T-helper 1 cell treated with Interleukin-12 subunit alpha and Interleukin-12 subunit beta and Interleukin-4 antibody, amounts not matched to agents 30 μg/mL and 1 μg/mL, for 36 hours (primary cell): ENCODE results near the gene ARHGEF4.

Source experiments
- H3K27ac Mint-ChIP-seq: one replicate; pipeline ENCODE4 v1.8.0; 2021; ENCODE audit warnings: mild to moderate bottlenecking, mixed read lengths
- H3K27me3 Mint-ChIP-seq: one replicate; pipeline ENCODE4 v1.8.0; 2021; ENCODE audit warnings: low read depth, mixed read lengths
- H3K36me3 Mint-ChIP-seq: one replicate; pipeline ENCODE4 v1.8.0; 2021; ENCODE audit warnings: low read depth, mixed read lengths
- H3K4me1 Mint-ChIP-seq: one replicate; pipeline ENCODE4 v1.8.0; 2021; ENCODE audit warnings: low read depth, mixed read lengths
- H3K4me3 Mint-ChIP-seq: one replicate; pipeline ENCODE4 v1.8.0; 2021; ENCODE audit warnings: mild to moderate bottlenecking, moderate library complexity, mixed read lengths
- H3K9me3 Mint-ChIP-seq: one replicate; pipeline ENCODE4 v1.8.0; 2021; ENCODE audit warnings: mixed read lengths

ARHGEF4 gene

DNA sequence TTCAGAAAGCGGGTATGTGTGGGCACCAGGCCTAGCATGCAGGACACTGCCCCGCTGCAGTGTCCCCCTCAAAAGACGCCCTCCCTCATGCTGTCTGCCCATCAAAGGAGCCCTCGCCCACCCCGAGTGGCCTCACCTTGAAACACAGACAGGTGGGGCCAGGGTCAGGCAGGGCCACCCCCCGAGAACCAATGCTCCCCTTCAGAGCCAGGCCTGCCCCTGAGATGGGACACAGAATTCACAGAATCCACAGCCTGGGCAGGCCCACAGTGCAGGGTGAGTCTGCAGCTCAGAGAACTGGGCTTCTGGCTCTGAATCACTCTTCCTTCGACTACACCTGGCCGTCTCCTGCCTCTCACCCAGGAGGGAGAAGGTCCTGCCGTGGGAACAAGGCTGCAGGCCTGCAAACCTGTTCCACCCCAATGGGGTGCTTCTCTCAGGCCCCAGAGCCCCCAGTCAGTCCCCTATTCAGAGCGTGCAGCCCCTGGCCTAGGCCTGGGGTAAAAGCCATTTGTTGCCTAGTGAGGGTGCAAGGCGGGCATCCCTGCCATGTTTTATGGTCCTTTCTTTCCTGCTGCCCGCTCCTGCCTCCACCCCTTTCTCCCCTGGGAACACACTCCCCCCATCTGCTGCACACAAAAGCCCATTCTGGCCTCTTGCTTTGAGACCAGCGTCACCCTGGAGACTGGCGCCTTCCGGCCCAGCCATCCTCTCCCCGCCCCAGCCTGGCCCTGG lies 11.3 kb upstream of the ARHGEF4 start:
- Mint-ChIP-seq H3K27me3 (peaks cover 18% of the 10 kb centered on the region), H3K9me3 (no peaks in the 10 kb centered on the region), H3K4me3 (no peak overlapping the region), H3K36me3 (no peaks in the 10 kb centered on the region), H3K27ac (peak overlapping the region; percentile 72), H3K4me1 (peaks cover 15% of the 10 kb centered on the region)

DNA sequence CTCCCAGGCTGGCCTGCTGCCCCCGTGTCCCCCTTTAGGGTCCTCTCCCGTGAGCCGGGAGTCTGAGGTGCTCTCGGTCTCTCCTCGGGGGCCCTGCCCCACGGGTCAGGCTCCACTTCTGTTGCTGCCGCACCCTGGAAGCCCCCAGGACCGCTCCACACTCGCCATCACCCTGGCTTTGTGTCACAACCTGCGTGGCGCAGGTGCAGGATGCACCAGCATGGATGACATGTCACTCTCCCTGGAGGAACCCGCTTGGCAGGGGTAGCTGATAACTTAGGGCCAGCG lies 10.8 kb upstream of the ARHGEF4 start:
- H3K4me1 Mint-ChIP-seq, result peaks cover 15% of the 10 kb centered on the region
- no peak overlapping the region for H3K4me3 Mint-ChIP-seq
- H3K9me3 Mint-ChIP-seq, result no peaks in the 10 kb centered on the region
- H3K27ac Mint-ChIP-seq, result no peak overlapping the region
- H3K36me3 Mint-ChIP-seq, result no peaks in the 10 kb centered on the region
- H3K27me3 Mint-ChIP-seq, result peaks cover 20% of the 10 kb centered on the region

DNA sequence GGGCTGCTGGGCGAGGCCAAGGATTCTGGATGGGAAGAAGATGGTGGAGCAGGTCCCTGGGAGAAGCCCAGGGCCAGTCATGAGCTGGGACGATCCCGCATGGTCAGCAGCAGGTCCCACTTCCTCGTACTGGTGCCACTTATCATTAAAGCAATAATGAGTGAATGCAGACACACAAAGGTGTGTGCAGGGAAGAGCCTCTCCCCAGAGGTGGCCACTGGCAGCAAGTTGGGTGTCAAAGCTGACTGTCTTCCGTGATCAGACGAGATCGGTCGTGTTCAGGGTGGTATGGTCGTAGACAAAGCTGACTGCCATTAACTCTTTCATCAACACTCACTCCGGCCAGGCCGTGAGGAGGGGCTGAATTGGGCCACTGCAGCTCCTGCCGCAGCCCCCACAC lies 10.3 kb upstream of the ARHGEF4 start:
- Mint-ChIP-seq H3K9me3 (no peaks in the 10 kb centered on the region), H3K27me3 (peaks cover 15% of the 10 kb centered on the region), H3K36me3 (no peaks in the 10 kb centered on the region), H3K27ac (no peak overlapping the region), H3K4me3 (no peak overlapping the region), H3K4me1 (peaks cover 15% of the 10 kb centered on the region)

DNA sequence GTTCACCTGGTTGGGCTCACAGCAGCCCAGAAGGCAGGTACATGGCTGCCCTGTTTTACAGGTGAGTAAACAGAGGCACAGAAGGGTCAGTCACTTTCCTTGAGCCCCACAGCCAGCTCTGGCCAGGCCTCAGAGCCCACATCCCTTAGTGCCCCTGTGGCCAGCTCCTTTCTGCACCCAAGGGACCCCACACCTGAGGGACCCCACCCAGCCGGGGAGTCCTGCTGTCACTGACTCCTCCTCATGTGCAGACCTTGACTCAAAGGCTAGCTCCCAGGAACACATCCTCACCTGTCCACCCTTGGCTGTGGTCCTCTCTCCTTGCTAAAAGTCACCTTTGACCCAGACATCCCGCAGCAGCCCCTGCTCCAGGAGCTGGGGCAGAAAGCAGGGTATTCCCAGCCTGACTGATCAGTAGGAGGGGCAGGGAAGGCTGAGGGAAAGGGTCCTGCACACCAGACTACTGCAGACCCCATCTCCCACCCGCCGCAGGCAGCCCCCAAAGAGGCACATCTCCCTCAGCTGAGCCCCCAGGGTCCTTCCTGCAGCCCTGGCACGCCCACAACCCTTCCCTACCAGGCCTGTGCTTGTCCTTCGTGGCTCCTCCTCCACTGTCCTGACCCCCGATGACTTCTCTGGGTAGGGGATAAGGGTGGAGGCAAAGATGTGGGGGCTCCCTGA lies 9.8 kb upstream of the ARHGEF4 start:
- Mint-ChIP-seq H3K4me3 (no peak overlapping the region), H3K27me3 (peaks cover 10% of the 10 kb centered on the region), H3K36me3 (no peaks in the 10 kb centered on the region), H3K9me3 (no peaks in the 10 kb centered on the region), H3K4me1 (peaks cover 15% of the 10 kb centered on the region), H3K27ac (no peak overlapping the region)

DNA sequence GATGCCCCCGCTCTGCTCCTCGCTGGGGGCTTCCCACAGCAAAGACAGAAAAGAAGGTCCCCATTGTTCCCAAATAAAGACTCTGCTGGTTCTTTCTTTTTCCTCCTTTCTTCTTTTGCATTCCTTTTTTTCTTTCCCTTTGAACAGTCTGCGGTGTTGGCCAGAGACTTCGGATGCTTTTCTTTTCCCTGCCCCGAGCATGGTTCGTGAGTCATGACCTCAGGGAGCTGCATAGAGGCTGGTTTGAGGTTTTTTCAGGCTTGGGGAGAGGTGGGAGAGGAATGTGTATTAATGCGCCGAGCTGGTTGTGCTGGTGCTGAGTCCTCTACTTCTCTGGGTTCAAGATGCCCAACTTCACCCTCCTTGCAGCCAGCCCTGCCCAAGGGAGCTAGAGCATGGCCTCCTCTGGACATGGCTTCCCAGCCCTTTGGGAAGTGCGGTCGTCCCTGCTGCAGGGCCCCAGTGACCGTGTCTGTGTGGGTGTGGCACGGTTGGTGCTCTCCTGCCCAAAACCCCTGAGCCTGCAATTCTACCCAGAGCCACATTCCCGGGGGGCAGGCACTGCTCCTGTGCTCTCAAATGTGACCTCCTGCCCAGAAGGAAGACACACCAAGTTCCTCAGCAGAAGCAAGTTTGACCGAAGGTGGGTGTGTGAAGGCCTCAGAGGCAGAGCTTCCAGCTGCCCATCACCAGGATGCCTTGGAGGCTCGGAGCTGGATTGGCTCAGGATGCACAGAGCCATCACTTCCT lies 9.0 kb upstream of the ARHGEF4 start:
- no peaks in the 10 kb centered on the region for H3K9me3 Mint-ChIP-seq
- H3K27me3 Mint-ChIP-seq, result peaks cover 15% of the 10 kb centered on the region
- H3K4me1 Mint-ChIP-seq, result peaks cover 15% of the 10 kb centered on the region
- H3K36me3 Mint-ChIP-seq, result no peaks in the 10 kb centered on the region
- H3K27ac Mint-ChIP-seq, result no peak overlapping the region
- H3K4me3 Mint-ChIP-seq, result no peak overlapping the region

DNA sequence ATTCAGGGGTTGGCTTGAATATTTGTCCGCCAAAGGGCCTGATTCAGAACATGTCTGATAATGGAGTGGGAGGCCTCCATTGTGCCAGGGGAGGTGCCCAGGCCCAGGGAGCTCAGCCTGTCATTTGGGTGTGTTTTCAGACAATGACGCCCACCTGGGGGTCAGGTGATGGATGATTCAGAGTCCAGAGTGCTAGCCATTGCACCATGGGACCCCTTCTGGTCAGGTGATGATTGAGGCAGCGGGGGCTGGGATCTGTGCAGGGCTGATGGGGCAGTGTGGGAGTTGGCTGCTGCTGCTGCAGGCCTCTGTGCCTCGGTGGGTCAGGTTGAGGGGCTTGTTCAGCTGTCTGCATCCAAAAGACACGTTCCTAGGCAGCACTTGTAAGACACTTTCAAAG lies 8.3 kb upstream of the ARHGEF4 start:
- Mint-ChIP-seq H3K36me3 (no peaks in the 10 kb centered on the region), H3K4me3 (no peak overlapping the region), H3K27ac (no peak overlapping the region), H3K9me3 (no peaks in the 10 kb centered on the region), H3K4me1 (peaks cover 15% of the 10 kb centered on the region), H3K27me3 (peaks cover 21% of the 10 kb centered on the region)

DNA sequence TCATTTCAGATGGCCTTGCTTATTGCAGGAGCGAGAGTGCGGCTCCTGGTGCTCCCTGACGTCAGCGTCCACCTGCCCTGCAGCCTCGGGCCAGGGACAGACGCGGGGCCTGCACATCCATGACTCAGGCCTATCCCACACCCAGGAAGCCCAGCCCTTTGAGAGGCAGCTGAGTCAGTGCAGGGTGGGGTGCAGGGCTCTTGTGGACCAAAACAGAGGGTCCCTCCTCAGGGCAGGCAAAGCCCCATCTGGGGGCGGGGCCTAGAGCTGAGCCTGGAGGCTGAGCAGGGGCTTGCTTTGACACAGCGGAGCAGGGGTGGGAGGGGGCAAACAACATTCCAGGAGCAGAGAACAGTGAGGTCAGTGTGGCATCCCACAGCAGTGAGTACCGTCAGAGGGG lies 7.7 kb upstream of the ARHGEF4 start:
- Mint-ChIP-seq H3K9me3 (no peaks in the 10 kb centered on the region), H3K36me3 (no peaks in the 10 kb centered on the region), H3K27me3 (peaks cover 21% of the 10 kb centered on the region)

DNA sequence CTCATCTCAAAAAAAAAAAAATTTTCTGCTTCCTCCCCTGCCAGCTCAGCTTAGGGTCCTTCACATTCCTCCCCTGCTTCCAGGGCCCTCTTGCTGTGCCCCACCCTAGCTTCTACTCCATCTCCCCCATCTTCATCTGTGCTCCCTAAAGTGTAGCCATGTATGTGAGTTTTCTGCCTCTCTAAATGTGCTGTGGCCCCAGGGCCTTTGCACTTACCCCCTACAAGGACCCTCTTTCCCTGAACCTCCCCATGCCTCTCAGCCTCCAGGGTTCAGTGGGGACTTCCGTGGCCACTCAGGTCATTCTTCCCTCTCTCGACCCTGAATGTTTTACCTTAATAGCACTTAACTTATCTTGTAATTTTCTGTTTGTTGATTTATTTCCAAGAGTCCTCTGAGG lies 6.2 kb upstream of the ARHGEF4 start:
- no peaks in the 10 kb centered on the region for H3K36me3 Mint-ChIP-seq
- H3K27me3 Mint-ChIP-seq, result peaks cover 34% of the 10 kb centered on the region
- no peak overlapping the region for H3K4me3 Mint-ChIP-seq
- no peak overlapping the region for H3K27ac Mint-ChIP-seq
- no peaks in the 10 kb centered on the region for H3K9me3 Mint-ChIP-seq
- peaks cover under 1% of the 10 kb centered on the region for H3K4me1 Mint-ChIP-seq

More for the DNA sequence above, 7.7 kb upstream of the ARHGEF4 start:
- Mint-ChIP-seq H3K4me1 (peaks cover 13% of the 10 kb centered on the region), H3K4me3 (no peak overlapping the region), H3K27ac (no peak overlapping the region)

DNA sequence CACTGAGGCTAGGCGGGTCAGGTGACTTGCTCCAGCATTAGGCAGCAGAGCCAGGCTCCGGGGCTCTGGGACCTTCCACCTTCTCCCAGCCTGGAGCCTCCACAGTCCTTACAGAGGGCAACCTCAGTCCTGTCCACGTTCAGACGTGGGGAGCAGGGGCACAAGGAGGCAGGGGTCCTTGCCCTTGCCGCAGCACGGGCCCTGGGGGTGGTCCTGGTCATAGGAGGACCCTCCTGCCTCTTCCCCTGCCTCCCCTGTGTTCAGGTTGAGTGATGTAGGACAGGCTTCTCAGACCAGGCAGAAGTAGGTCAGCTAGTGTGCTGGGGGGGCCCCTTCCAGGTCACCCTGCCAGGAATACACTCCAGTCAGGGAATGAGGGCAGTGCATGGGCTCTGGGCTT lies 5.4 kb upstream of the ARHGEF4 start:
- Mint-ChIP-seq H3K27ac (no peak overlapping the region), H3K9me3 (no peaks in the 10 kb centered on the region), H3K4me3 (no peak overlapping the region), H3K4me1 (no peaks in the 10 kb centered on the region), H3K36me3 (no peaks in the 10 kb centered on the region), H3K27me3 (peaks cover 41% of the 10 kb centered on the region)

DNA sequence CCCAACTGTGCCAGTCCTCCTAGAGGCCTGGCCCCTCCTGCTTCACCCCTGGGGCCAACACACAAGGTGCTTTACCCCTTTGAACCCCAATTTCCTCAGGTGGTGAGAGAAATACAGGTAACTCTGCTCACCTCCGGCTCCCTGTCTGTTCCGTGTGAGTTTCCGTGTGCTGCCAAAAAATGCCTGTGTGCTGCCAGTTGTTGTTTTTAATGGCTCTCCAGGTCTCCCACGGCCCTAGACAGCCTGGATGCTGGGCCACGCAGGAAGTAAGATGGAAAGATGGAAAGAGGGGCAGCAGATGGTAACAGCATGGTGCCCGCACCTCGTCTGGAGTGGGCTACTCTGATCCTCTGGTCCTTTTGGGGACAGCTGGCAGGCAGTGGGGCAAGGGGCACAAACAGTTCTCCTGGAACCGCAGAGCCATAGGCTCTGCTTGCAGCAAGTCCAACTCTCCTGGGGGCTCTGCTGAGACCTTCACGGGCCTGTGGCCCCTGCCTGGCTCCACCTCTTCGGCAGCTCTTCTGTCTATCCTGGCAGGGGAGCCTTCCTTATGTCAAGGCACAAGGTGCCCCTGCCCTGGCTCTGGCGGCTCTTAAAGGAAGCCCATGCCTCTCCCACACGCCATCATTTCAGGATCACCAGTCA lies 4.3 kb upstream of the ARHGEF4 start:
- H3K27ac Mint-ChIP-seq, result no peak overlapping the region
- peaks cover 40% of the 10 kb centered on the region for H3K27me3 Mint-ChIP-seq
- H3K36me3 Mint-ChIP-seq, result no peaks in the 10 kb centered on the region
- H3K4me3 Mint-ChIP-seq, result no peak overlapping the region
- no peaks in the 10 kb centered on the region for H3K9me3 Mint-ChIP-seq
- no peaks in the 10 kb centered on the region for H3K4me1 Mint-ChIP-seq

DNA sequence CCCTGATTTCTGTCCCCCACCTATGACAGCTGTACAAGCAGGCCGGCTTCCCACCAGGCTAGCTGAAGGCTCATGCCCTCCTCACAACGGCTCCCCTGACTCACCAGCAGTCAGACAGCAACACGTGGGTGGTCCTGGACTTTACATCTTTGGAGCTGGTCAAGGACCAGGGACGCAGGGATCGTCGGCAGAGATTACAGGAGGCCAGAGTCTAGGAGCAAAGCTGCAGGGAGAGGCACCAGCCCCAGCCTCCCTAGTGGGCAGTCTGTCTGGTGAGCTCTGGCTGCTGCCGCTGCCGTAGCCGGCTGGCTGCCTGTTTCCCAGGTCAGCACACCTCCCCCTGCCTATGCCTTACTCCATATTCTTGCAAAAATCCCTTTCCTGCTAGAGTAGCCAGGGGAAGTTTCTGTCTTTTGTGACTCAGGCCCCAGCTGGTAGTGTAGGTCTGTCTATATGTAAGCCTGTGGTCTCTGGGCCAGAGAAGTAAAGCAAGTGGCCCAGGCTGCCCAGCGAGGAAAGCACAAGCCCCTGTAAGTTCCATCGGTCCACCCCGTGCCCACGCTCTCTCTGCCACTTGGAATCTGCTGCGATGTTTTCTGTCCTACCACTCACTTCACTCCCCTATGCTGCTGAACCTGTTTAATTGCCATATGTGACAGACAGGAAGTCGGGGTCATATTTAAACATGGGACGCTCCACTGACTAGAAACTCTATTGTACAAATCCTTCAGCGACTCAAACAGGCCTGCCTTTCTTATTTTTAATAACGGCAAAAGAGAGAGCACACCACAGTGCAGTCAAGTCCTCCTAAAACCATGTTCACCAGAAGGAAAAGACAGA lies 2.4 kb upstream of the ARHGEF4 start:
- no peak overlapping the region for H3K4me3 Mint-ChIP-seq

DNA sequence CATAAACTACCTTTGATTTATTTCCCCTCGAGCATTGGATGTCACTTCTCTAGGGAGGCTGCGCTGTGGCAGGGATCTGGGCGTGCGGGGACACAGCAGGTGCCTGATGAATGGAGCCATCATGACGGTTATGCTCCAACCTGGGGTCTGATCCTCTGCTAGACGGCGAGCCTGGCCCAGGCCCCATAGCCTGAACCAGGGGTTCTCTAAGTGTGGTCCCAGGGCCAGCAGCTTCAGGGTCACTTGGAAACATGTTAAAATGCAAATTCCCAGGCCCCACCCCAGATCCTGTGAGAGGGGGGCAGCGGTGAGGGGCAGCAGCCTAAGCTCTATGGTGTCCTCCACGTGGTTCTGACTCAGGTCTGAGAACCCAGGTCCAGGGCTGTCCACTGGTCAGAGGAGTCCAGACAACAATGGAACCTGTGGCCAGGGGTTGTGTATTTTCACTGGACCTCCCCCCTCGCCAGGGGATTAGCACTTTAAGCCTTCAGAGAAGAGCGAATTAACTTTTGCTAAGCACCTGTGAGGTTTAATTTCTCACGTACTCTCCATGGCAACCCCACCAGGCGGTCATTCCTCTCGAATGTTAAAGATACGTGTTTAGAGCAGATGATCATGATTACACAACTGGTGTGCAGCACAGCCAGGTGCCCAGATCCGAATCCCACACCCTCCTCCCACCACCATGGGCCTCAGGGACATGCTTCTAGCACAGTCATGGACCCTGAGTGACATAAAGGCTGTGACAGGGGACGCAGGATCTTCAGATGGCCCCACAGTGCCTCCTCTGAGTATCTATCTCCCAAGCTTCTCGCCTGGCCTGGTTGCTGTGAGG lies 1.6 kb upstream of the ARHGEF4 start:
- no peak overlapping the region for H3K4me3 Mint-ChIP-seq

More for the DNA sequence above, 2.4 kb upstream of the ARHGEF4 start:
- H3K36me3 Mint-ChIP-seq, result no peaks in the 10 kb centered on the region
- no peaks in the 10 kb centered on the region for H3K9me3 Mint-ChIP-seq
- H3K4me1 Mint-ChIP-seq, result no peaks in the 10 kb centered on the region
- peaks cover 53% of the 10 kb centered on the region for H3K27me3 Mint-ChIP-seq
- H3K27ac Mint-ChIP-seq, result no peak overlapping the region

DNA sequence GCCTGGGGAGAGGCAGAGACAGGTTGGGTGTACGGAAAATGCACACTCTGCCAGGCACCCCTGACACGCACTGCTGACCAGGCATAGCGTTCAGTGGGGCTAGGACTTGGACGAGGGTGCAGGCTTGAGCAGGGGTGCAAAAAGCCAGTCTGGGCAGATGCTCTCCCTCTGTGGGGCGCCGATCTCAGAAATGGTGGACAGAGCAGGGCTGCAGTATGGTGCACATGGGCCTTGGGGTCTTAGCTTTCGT lies 1.0 kb upstream of the ARHGEF4 start:
- H3K4me1 Mint-ChIP-seq, result no peaks in the 10 kb centered on the region
- H3K36me3 Mint-ChIP-seq, result no peaks in the 10 kb centered on the region
- no peaks in the 10 kb centered on the region for H3K9me3 Mint-ChIP-seq
- H3K4me3 Mint-ChIP-seq, result no peak overlapping the region
- peaks cover 55% of the 10 kb centered on the region for H3K27me3 Mint-ChIP-seq
- H3K27ac Mint-ChIP-seq, result no peak overlapping the region

More for the DNA sequence above, 1.6 kb upstream of the ARHGEF4 start:
- Mint-ChIP-seq H3K36me3 (no peaks in the 10 kb centered on the region), H3K27ac (no peak overlapping the region), H3K27me3 (peaks cover 57% of the 10 kb centered on the region), H3K9me3 (no peaks in the 10 kb centered on the region), H3K4me1 (no peaks in the 10 kb centered on the region)
